PC-3 (cell line): ENCODE measurements around the gene DIP2C. TPM values are rescaled to one million over a fixed set of nuclear protein-coding genes. Genes with fewer than 3 reads are reported as not detected.

Source experiments
- ATAC-seq: fragments of 200-7000 bp; cut with Tn5 transposase; 2 replicates; pipeline ENCODE4 v1.9.1; 2020; ENCODE audit warnings: mild to moderate bottlenecking, moderate library complexity
- BruUV-seq: library from RNA; stranded (reverse); fragments of 400-500 nt; replicated peaks from 2 replicates; lab custom pipeline; 2021; lab: Mats Ljungman, UMichigan
- CTCF ChIA-PET: fragments of 300-600 bp; sonication (Branson Sonifier 250); formaldehyde crosslinking; loops from one replicate; lab custom pipeline; 2022; ENCODE audit warnings: antibody characterized with exemption; lab: Charles Lee
- POLR2A ChIA-PET: fragments of 300-600 bp; sonication (Branson Sonifier 250); formaldehyde crosslinking; loops from one replicate; lab custom pipeline; 2022; ENCODE audit warnings: antibody characterized with exemption; ENCODE audit not compliant: unreplicated experiment; lab: Charles Lee
- DNase-seq: peaks from one replicate; pipeline ENCODE4 v3.0.0-alpha.2; 2015
- H2AFZ ChIP-seq: fragments of 300-600 bp; sonication (generic); 2 replicates; pipeline ENCODE4 v1.6.0; 2016; ENCODE audit warnings: antibody characterized with exemption, low read length
- H3F3A ChIP-seq: fragments of 300-600 bp; sonication (generic); one replicate; pipeline ENCODE4 v1.6.0; 2017; ENCODE audit warnings: antibody characterized with exemption, low read length, control low read depth, mild to moderate bottlenecking; ENCODE audit not compliant: unreplicated experiment
- H3K27ac ChIP-seq: fragments of 300-600 bp; sonication (generic); 2 replicates; pipeline ENCODE4 v1.5.1; 2016; ENCODE audit warnings: mild to moderate bottlenecking, low read length
- H3K27me3 ChIP-seq: fragments of 300-600 bp; sonication (generic); 2 replicates; pipeline ENCODE4 v1.6.1; 2016; ENCODE audit warnings: low read length, mixed read lengths
- H3K36me3 ChIP-seq: fragments of 300-600 bp; sonication (generic); 2 replicates; pipeline ENCODE4 v1.6.1; 2016; ENCODE audit warnings: low read depth, mixed run types, low read length, mixed read lengths
- H3K4me1 ChIP-seq: fragments of 300-600 bp; sonication (generic); 2 replicates; pipeline ENCODE4 v1.5.1; 2016; ENCODE audit warnings: low read length; ENCODE audit not compliant: insufficient read depth
- H3K4me2 ChIP-seq: fragments of 300-600 bp; sonication (generic); 2 replicates; pipeline ENCODE4 v1.6.0; 2016; ENCODE audit warnings: low read length
- H3K4me3 ChIP-seq: fragments of 300-600 bp; sonication (generic); 2 replicates; pipeline ENCODE4 v1.5.1; 2016; ENCODE audit warnings: mild to moderate bottlenecking, low read length, mixed read lengths
- H3K79me2 ChIP-seq: fragments of 300-600 bp; sonication (generic); 2 replicates; pipeline ENCODE4 v1.6.1; 2017; ENCODE audit warnings: low read length, mixed read lengths
- H3K9ac ChIP-seq: fragments of 300-600 bp; sonication (generic); 2 replicates; pipeline ENCODE4 v1.6.0; 2016; ENCODE audit warnings: mild to moderate bottlenecking, low read length
- H3K9me2 ChIP-seq: fragments of 300-600 bp; sonication (generic); replicated peaks from 2 replicates; pipeline ENCODE4 v1.6.1; 2016; ENCODE audit warnings: mixed run types, low read length, mixed read lengths
- H3K9me3 ChIP-seq: fragments of 300-600 bp; sonication (generic); 2 replicates; pipeline ENCODE4 v1.6.1; 2016; ENCODE audit warnings: low read length, mixed read lengths
- H4K20me1 ChIP-seq: fragments of 300-600 bp; sonication (generic); 2 replicates; pipeline ENCODE4 v1.6.1; 2016; ENCODE audit warnings: low read length, mixed read lengths
- EZH2 ChIP-seq: fragments of 300-600 bp; sonication (generic); IDR thresholded peaks from one replicate; pipeline ENCODE4 v1.6.1; 2017; ENCODE audit warnings: antibody characterized with exemption, mild to moderate bottlenecking, low read length; ENCODE audit not compliant: unreplicated experiment
- EZH2phosphoT487 ChIP-seq: fragments of 300-600 bp; sonication (generic); IDR thresholded peaks from 2 replicates; pipeline ENCODE4 v1.6.1; 2018; ENCODE audit warnings: mild to moderate bottlenecking, antibody characterized with exemption, low read length, borderline replicate concordance
- intact Hi-C: fragments of 100-400 bp; cut with micrococcal nuclease; formaldehyde crosslinking; loops from 2 replicates; pipeline ENCODE4 v1.9.0; 2023
- total RNA-seq: library from RNA; depleted of rRNA; stranded (reverse); fragments of >200 nt; gene quantifications from 2 replicates; pipeline ENCODE4 v1.2.3, GENCODE V29; 2014
- TF ChIP-seq, protein P1 (sequence below): fragments of 300-600 bp; sonication (generic); conservative IDR thresholded peaks from 2 replicates; pipeline ENCODE4 v1.5.1; 2017; ENCODE audit warnings: antibody characterized with exemption, low read depth, mild to moderate bottlenecking, low read length

The DIP2C gene
- total RNA-seq, 1 experiment from 2014 or later: 3.1 TPM

DNA sequence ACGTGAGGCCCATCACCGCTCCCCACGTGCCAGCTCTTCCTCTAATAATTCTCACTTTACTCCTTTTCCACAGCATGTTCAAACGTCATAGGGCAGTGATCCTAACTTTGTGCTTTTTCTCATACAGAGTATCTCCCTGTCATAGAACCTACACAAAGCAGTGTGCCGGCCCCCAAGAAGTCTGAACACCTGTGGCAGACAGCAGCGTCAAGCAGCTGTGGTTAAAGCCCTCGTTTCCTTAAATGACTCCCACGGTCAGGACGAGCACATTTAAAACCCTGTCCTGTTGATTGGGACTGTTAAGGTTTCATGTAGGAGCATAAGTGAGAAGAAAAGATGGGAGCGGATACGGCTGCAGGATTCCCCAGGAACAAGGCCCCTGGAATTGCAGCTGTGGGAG, 267.2 kb downstream of the DIP2C start:
- no peak for DNase-seq
- TF ChIP-seq, protein P1, sequence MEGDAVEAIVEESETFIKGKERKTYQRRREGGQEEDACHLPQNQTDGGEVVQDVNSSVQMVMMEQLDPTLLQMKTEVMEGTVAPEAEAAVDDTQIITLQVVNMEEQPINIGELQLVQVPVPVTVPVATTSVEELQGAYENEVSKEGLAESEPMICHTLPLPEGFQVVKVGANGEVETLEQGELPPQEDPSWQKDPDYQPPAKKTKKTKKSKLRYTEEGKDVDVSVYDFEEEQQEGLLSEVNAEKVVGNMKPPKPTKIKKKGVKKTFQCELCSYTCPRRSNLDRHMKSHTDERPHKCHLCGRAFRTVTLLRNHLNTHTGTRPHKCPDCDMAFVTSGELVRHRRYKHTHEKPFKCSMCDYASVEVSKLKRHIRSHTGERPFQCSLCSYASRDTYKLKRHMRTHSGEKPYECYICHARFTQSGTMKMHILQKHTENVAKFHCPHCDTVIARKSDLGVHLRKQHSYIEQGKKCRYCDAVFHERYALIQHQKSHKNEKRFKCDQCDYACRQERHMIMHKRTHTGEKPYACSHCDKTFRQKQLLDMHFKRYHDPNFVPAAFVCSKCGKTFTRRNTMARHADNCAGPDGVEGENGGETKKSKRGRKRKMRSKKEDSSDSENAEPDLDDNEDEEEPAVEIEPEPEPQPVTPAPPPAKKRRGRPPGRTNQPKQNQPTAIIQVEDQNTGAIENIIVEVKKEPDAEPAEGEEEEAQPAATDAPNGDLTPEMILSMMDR: no peak
- no peak for TF ChIP-seq EZH2
- TF ChIP-seq EZH2phosphoT487: no peak
- Histone ChIP-seq H3K4me2 (no peak overlapping the region), H3K4me3 (no peak overlapping the region), H3F3A (no peaks in the 10 kb centered on the region), H3K27ac (no peak overlapping the region), H3K9ac (no peak overlapping the region), H3K9me3 (no peaks in the 10 kb centered on the region), H3K4me1 (no peaks in the 10 kb centered on the region), H3K27me3 (no peaks in the 10 kb centered on the region), H2AFZ (no peak overlapping the region), H3K36me3 (no peaks in the 10 kb centered on the region), H3K9me2 (no peaks in the 10 kb centered on the region), H3K79me2 (no peaks in the 10 kb centered on the region), H4K20me1 (no peaks in the 10 kb centered on the region)
- POLR2A ChIA-PET: no interaction called here
- CTCF ChIA-PET: no interaction called here
- no peak for ATAC-seq
- intact Hi-C loops: no loop called here
- no TSS peak for BruUV-seq

- H3F3A ChIP-seq: no peaks in the 10 kb centered on the region
- no peak overlapping the region for H3K4me3 ChIP-seq
- no peaks in the 10 kb centered on the region for H3K9me3 ChIP-seq
- H3K27me3 ChIP-seq: no peaks in the 10 kb centered on the region
- H3K27ac ChIP-seq: no peak overlapping the region
- H2AFZ ChIP-seq: no peak overlapping the region
- no peak for TF ChIP-seq EZH2
- TF ChIP-seq, protein P1: no peak
- no peak for TF ChIP-seq EZH2phosphoT487
- no peaks in the 10 kb centered on the region for H3K4me1 ChIP-seq
- H3K9ac ChIP-seq: no peak overlapping the region
- ChIA-PET CTCF (no interaction called here), POLR2A (no interaction called here)
- no peaks in the 10 kb centered on the region for H3K9me2 ChIP-seq
- H3K4me2 ChIP-seq: no peak overlapping the region
- no peaks in the 10 kb centered on the region for H3K36me3 ChIP-seq
- DNase-seq: no peak
- no peak for ATAC-seq
- H3K79me2 ChIP-seq: no peaks in the 10 kb centered on the region
- no TSS peak for BruUV-seq
- no peaks in the 10 kb centered on the region for H4K20me1 ChIP-seq
- intact Hi-C loops: no loop called here
Measured at GRCh38 chr10:421170-421569, 268.3 kb downstream of the DIP2C start.

- DNase-seq: no peak
- no peaks in the 10 kb centered on the region for H3K4me1 ChIP-seq
- H3K9ac ChIP-seq: no peak overlapping the region
- no peaks in the 10 kb centered on the region for H3F3A ChIP-seq
- ATAC-seq: no peak
- no peaks in the 10 kb centered on the region for H3K9me2 ChIP-seq
- no peaks in the 10 kb centered on the region for H3K36me3 ChIP-seq
- H3K27ac ChIP-seq: no peak overlapping the region
- POLR2A ChIA-PET: no interaction called here
- no peaks in the 10 kb centered on the region for H3K27me3 ChIP-seq
- no peak overlapping the region for H2AFZ ChIP-seq
- H3K4me2 ChIP-seq: no peak overlapping the region
- H3K4me3 ChIP-seq: no peak overlapping the region
- H3K79me2 ChIP-seq: no peaks in the 10 kb centered on the region
- intact Hi-C loops: no loop called here
- H4K20me1 ChIP-seq: no peaks in the 10 kb centered on the region
- no peaks in the 10 kb centered on the region for H3K9me3 ChIP-seq
- no peak for TF ChIP-seq EZH2
- no peak for TF ChIP-seq EZH2phosphoT487
- TF ChIP-seq, protein P1: no peak
- CTCF ChIA-PET: no interaction called here
- BruUV-seq: no TSS peak
Measured at GRCh38 chr10:420154-421121, 269.0 kb downstream of the DIP2C start.
